ENCODE results near the gene MANSC1.

DNA sequence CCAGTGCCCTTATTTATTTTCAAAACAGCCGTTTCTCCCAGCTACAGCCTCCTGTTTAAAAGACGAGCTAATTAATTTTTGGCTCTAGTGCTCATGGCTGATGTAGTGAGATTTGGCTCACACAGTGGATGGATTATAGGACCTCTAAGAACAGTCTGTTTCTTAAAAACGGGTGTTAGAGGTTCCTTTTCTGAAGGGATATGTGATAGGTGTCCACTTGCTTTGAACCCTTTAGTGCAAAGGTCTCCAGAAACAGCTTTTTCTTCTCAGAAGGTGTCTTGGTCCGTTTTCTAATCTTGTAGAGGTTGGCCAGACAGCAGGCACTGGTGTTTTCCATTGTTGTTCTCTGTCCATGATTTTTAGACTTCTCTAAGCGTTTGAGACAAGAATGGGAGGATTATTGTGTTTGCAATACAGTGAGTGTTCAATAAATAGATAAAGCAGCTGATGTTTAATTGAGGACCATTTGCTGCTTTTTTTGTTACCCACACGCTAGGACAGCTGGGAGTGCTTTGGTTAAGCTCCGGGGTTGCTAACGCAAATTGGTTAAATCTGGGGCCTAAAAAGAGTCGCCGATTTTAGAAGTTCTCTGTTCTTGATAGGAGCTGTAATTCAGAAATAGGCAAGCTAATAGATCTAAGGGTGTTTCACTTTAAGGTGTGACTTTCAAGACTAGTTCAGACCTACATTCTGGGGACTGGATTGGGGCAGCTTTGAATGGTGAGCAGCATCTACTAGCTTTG is 7.8 kb upstream of the MANSC1 start:
- no peak for TF ChIP-seq POLR2A (IDR thresholded peaks at IDR 0.05; ENCODE audit: low read length)
- no peak for TF ChIP-seq GATA1 (IDR thresholded peaks at IDR 0.05; ENCODE audit: low read depth, low read length)

Measured in erythroblast (primary cell).